DND-41 (cell line): Measurements from ENCODE around the gene ZKSCAN3.
"Not testable (repeated sequence)": the region's sequence is repeated elsewhere in the genome, so short reads cannot be mapped to it uniquely, and the experiment has no call there.

Experiments
- ATAC-seq: fragments of 200-7000 bp; cut with Tn5 transposase; 3 replicates; pipeline ENCODE4 v1.9.1; 2021; ENCODE audit warnings: low read depth; ENCODE audit not compliant: insufficient read depth
- DNase-seq: peaks from one replicate; pipeline ENCODE4 v3.0.0-alpha.2; 2020
- H2AFZ ChIP-seq: 2 replicates; pipeline ENCODE4 v1.6.0; 2012; ENCODE audit warnings: low read depth, low read length
- H3K27ac ChIP-seq: 2 replicates; pipeline ENCODE4 v1.5.1; 2012; ENCODE audit warnings: low read length, inconsistent platforms
- H3K27me3 ChIP-seq: fragments of 200-600 bp; sonication (generic); 2 replicates; pipeline ENCODE4 v1.6.0; 2012; ENCODE audit warnings: low read length, mild to moderate bottlenecking, inconsistent platforms; ENCODE audit not compliant: insufficient read depth, poor library complexity
- H3K36me3 ChIP-seq: 2 replicates; pipeline ENCODE4 v1.5.1; 2012; ENCODE audit warnings: low read length, inconsistent platforms; ENCODE audit not compliant: insufficient read depth
- H3K4me1 ChIP-seq: 2 replicates; pipeline ENCODE4 v1.5.1; 2012; ENCODE audit warnings: mild to moderate bottlenecking, low read length; ENCODE audit not compliant: insufficient read depth
- H3K4me2 ChIP-seq: 2 replicates; pipeline ENCODE4 v1.6.0; 2012; ENCODE audit warnings: mild to moderate bottlenecking, moderate library complexity, low read length, inconsistent platforms; ENCODE audit not compliant: insufficient read depth
- H3K4me3 ChIP-seq, 2 experiments: fragments of 200-600 bp in 1 of 2; shearing (Covaris generic) in 1 of 2; 2 replicates each; pipeline ENCODE4 v1.5.1; 2012 to 2016; ENCODE audit warnings: inconsistent platforms in 2 of 2, low read length in 2 of 2, mild to moderate bottlenecking in 2 of 2, low read depth in 1 of 2, moderate library complexity in 1 of 2
- H3K79me2 ChIP-seq: 2 replicates; pipeline ENCODE4 v1.6.0; 2012; ENCODE audit warnings: low read length, inconsistent platforms; ENCODE audit not compliant: insufficient read depth
- H3K9ac ChIP-seq: 2 replicates; pipeline ENCODE4 v1.6.0; 2012; ENCODE audit warnings: low read depth, mild to moderate bottlenecking, inconsistent platforms, low read length, moderate library complexity
- H3K9me3 ChIP-seq: 2 replicates; pipeline ENCODE4 v1.5.1; 2012; ENCODE audit warnings: low read length, moderate library complexity, mild to moderate bottlenecking, inconsistent platforms; ENCODE audit not compliant: insufficient read depth, severe bottlenecking
- H4K20me1 ChIP-seq: 2 replicates; pipeline ENCODE4 v1.6.0; 2012; ENCODE audit warnings: low read length; ENCODE audit not compliant: insufficient read depth
- EZH2 ChIP-seq: IDR thresholded peaks from 3 replicates; pipeline ENCODE4 v1.6.1; 2012; ENCODE audit warnings: borderline replicate concordance, low read depth, mild to moderate bottlenecking, moderate library complexity, low read length, inconsistent platforms; ENCODE audit not compliant: severe bottlenecking
- TF ChIP-seq, protein P1 (sequence below): IDR thresholded peaks from 2 replicates; pipeline ENCODE4 v1.5.1; 2012; ENCODE audit warnings: borderline replicate concordance, low read length, moderate library complexity, mild to moderate bottlenecking; ENCODE audit not compliant: poor library complexity, severe bottlenecking; ENCODE audit errors: extremely low read depth

The ZKSCAN3 gene

GRCh38 chr6:28357036-28357435, 7.3 kb downstream of the ZKSCAN3 start:
- no peak for ATAC-seq
- H4K20me1 ChIP-seq: no peaks in the 10 kb centered on the region
- H3K79me2 ChIP-seq: peaks cover 17% of the 10 kb centered on the region
- no peak overlapping the region for H3K27ac ChIP-seq
- H3K9ac ChIP-seq: no peak overlapping the region
- DNase-seq: no peak
- H3K36me3 ChIP-seq: peaks cover 11% of the 10 kb centered on the region
- H3K4me3 ChIP-seq: no peak overlapping the region
- H2AFZ ChIP-seq: no peak overlapping the region
- peaks cover 3% of the 10 kb centered on the region for H3K9me3 ChIP-seq
- peaks cover 25% of the 10 kb centered on the region for H3K4me1 ChIP-seq
- H3K27me3 ChIP-seq: no peaks in the 10 kb centered on the region
- no peak for TF ChIP-seq EZH2
- TF ChIP-seq, protein P1, sequence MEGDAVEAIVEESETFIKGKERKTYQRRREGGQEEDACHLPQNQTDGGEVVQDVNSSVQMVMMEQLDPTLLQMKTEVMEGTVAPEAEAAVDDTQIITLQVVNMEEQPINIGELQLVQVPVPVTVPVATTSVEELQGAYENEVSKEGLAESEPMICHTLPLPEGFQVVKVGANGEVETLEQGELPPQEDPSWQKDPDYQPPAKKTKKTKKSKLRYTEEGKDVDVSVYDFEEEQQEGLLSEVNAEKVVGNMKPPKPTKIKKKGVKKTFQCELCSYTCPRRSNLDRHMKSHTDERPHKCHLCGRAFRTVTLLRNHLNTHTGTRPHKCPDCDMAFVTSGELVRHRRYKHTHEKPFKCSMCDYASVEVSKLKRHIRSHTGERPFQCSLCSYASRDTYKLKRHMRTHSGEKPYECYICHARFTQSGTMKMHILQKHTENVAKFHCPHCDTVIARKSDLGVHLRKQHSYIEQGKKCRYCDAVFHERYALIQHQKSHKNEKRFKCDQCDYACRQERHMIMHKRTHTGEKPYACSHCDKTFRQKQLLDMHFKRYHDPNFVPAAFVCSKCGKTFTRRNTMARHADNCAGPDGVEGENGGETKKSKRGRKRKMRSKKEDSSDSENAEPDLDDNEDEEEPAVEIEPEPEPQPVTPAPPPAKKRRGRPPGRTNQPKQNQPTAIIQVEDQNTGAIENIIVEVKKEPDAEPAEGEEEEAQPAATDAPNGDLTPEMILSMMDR: no peak
- H3K4me2 ChIP-seq: no peak overlapping the region

- ATAC-seq, H3K4me3 ChIP-seq, H3K79me2 ChIP-seq, H3K27ac ChIP-seq, H2AFZ ChIP-seq, H4K20me1 ChIP-seq, H3K9me3 ChIP-seq, H3K9ac ChIP-seq, H3K27me3 ChIP-seq, H3K4me2 ChIP-seq, DNase-seq: not testable (repeated sequence)
- peaks cover 20% of the 10 kb centered on the region for H3K4me1 ChIP-seq
- peaks cover 13% of the 10 kb centered on the region for H3K36me3 ChIP-seq
These were observed 9.8 kb downstream of the ZKSCAN3 start for GRCh38 chr6:28359562-28359961.

- Histone ChIP-seq H3K4me3 (no peak overlapping the region), H4K20me1 (no peaks in the 10 kb centered on the region), H3K27ac (no peak overlapping the region), H3K4me2 (no peak overlapping the region), H3K9me3 (peaks cover 3% of the 10 kb centered on the region), H3K27me3 (no peaks in the 10 kb centered on the region), H3K79me2 (no peaks in the 10 kb centered on the region), H3K4me1 (peaks cover 6% of the 10 kb centered on the region), H3K36me3 (peaks cover 21% of the 10 kb centered on the region), H3K9ac (no peak overlapping the region), H2AFZ (no peak overlapping the region)
- ATAC-seq (no peak), DNase-seq (no peak)
- no peak for TF ChIP-seq EZH2
- TF ChIP-seq, protein P1: no peak
These were observed 11.2 kb downstream of the ZKSCAN3 start for GRCh38 chr6:28360961-28361360.

DNA sequence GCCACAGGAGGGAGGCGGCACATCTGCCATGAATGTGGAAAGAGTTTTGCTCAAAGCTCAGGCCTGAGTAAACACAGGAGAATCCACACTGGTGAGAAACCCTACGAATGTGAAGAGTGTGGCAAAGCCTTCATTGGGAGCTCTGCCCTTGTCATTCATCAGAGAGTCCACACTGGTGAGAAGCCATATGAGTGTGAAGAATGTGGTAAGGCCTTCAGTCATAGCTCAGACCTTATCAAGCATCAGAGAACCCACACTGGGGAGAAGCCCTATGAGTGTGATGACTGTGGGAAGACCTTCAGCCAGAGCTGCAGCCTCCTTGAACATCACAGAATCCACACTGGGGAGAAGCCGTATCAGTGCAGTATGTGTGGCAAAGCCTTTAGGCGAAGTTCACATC, 15.8 kb downstream of the ZKSCAN3 start:
- peaks cover 27% of the 10 kb centered on the region for H3K36me3 ChIP-seq
- not testable (repeated sequence) for H3K9me3 ChIP-seq, H3K4me1 ChIP-seq, H3K4me2 ChIP-seq, H3K9ac ChIP-seq, ATAC-seq, DNase-seq, H3K4me3 ChIP-seq, H4K20me1 ChIP-seq, H3K79me2 ChIP-seq, H2AFZ ChIP-seq, H3K27me3 ChIP-seq, H3K27ac ChIP-seq
